HG02970 (cell line): ENCODE data around the gene ANKRD33B.
"Not testable (repeated sequence)": the region's sequence is repeated elsewhere in the genome, so short reads cannot be mapped to it uniquely, and the experiment has no call there.

ENCODE experiments used
- ATAC-seq: cut with Tn5 transposase; IDR thresholded peaks from one replicate; pipeline ENCODE4 v1.9.1; 2021; ENCODE audit warnings: mild to moderate bottlenecking, moderate library complexity, moderate number of reproducible peaks; ENCODE audit not compliant: unreplicated experiment, low FRiP score

ANKRD33B gene

DNA sequence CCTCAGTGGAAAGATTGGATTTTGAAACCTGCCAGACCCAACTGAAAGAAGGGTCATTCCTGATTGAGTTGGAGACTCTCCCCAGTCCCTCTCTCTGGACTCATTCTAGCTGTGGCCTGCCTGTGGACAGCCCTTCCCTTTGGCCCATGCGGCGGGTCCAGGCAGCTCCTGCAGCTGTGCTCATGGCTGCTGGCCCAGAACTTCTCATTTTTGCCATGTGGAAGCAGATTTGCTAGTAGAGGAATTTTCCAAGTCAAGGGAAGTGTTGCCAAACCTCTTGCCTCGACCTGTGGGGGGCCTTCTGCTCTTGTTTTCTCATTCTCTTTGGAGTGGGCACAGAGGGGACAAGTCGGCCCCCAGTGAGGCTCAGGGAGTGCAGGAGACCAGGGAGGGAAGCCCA lies 89.2 kb downstream of the ANKRD33B start:
- no peak for ATAC-seq

DNA sequence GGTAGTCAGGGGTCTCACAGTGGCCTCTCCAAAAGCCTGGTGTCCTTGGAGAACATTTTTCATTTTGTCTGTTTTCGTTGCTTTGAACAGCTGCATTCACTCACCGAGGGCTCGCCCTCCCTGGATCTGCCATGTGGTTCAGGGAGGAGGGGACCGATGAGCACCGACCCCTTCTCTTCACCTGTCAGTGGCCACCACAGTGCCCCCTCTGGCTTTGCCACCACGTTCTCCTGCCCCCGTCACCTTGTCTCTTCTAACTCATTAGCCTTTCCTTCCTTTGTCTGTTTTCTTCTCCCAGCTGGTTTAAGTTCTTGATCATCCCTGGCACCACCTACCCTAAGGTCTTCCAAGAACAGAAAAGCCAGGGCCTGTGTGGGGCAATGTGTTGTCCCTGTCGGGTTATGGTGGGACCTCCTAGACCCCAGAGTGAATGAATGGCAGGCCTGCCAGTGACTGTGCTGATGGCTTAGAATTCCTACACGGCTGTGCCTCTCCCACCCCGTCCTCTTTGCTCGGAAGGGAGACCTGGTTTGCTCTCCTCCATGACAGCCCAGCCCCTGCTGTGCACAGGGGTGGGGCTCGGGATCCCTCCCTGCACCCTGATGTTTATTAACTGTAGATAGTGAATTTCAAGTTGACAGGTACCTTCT lies 90.0 kb downstream of the ANKRD33B start:
- no peak for ATAC-seq

DNA sequence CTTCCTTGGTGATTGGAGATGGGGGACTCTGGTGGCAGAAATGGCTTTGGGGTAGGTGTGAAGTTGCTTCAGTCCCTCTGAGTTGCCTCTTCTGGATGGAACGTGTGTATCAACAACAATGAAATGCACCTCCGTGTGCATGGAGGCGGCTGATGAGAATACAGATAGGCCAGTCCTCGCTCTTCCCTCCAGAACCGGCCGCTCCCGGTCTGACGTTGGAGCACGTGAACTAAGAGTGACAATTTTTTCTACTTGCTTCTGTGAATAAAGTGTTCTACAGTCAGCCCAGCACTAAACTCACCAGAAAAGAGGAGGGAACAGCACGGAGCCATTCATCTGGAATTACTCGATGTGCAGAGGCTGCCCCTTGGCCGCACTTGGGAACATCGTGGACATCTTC lies 90.7 kb downstream of the ANKRD33B start:
- ATAC-seq: no peak

DNA sequence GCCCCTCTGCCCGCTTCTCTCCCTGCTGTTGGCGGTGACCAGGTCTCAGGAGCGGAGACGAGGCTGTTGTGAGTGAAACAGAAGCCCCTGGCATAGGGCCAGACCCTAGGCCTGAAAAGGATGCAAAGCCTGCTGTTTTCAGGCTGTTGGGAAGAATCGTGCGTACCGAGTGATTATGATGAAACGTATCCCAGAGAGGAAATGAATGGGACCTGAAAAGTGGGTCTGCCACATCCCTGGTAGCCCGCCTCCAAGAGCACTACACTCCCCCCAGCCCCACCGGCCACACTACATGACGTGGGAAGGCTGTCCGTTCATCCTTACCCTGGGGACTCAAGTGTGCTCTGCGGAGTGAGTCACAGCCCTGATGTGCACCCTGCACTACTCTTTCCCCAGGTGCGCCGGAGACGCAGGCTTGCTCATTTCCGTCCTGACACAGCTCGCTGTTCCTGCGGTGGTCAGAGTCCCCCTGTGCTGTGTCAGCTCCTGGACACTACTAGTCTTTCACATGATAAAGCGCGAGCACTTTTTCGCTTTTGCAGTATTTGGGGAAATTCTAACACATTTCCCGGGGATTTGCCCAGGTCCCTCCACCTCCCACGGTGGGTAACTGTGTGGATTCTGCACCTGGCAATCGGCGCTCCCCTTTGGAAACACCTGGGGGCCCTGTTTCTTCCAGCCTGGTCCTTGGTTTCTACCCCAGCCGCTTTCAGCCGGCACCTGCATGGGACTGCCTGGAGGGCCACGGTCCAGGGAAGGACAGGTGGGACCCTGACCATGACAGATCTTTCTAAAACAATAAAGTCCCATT lies 91.5 kb downstream of the ANKRD33B start:
- no peak for ATAC-seq

GRCh38 chr5:10655972-10656830 lies 92.3 kb downstream of the ANKRD33B start:
- no peak for ATAC-seq

GRCh38 chr5:10658265-10658664 lies 94.4 kb downstream of the ANKRD33B start:
- no peak for ATAC-seq

DNA sequence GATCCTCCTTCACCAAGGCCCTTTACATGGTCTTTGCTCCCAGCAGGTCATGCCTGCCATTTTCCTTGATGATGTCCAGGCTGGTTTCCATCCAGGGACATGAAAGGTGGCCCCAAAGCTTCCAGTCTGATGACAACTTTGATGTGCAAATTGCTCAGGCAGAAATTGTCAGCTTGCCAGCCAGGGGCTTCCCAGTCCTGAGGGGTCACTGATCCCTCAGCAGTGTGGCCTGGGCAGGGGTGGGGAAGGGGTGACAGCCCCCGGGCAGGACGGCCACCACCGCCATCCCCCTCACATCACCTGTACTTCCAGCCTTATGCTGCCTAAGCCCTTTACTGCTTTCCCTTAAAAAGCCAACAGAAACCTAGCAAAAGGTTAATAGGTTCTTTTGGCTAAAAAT lies 96.3 kb downstream of the ANKRD33B start:
- ATAC-seq: no peak

DNA sequence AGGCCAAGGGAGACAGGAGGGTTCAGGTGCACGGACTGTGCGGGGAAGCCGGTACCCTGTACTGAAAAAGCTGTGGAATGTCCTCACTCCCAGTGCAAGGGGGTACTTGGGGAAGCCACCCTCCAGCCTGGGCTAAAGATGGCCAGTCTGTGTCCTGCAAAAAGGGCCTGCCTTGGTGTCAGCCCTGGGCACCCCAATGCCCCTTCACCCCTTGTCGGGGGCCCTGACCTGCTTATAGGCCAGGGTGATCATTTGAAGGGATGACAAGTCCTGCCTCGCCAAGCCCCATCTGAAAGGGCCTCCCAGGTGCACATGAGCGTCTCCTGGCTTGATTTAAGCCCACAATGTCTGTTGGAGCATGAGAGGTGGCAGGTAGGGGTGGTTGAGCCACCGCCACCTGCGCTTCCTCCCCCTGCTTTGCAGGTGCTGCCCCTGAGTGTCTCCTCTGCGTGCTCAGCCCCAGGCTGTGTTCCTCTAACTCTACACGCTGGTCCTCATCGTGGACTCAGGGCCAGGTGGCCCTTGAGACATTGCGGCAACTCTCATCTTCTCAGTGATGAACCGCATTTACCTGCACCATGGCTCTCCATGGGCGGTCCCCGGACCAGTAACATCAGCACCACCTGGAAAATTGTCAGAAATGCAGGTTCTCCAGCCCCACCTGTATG lies 97.0 kb downstream of the ANKRD33B start:
- ATAC-seq: no peak

- ATAC-seq: no peak
Measured at GRCh38 chr5:10661401-10661800, 97.5 kb downstream of the ANKRD33B start.

DNA sequence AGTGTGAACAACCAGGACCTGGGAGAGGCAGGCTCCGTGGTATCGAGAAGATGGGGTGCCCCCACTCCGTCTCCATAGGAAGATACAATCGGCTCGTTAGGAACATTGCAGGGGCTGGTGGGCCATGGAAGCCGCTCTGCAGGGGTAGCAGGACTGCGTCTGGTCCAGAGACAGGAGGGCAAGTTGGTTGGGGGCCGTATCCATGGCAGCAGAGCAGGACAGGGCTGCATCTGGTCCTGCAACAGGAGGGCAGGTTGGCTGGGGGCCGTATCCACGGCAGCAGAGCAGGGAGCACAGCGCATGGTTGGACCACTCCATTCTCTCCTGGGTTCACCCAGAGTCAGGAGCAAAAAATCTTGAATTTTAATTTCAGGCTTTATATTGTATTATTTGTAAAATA lies 98.2 kb downstream of the ANKRD33B start:
- no peak for ATAC-seq

- ATAC-seq: no peak
Measured at GRCh38 chr5:10662661-10663488, 99.0 kb downstream of the ANKRD33B start.

DNA sequence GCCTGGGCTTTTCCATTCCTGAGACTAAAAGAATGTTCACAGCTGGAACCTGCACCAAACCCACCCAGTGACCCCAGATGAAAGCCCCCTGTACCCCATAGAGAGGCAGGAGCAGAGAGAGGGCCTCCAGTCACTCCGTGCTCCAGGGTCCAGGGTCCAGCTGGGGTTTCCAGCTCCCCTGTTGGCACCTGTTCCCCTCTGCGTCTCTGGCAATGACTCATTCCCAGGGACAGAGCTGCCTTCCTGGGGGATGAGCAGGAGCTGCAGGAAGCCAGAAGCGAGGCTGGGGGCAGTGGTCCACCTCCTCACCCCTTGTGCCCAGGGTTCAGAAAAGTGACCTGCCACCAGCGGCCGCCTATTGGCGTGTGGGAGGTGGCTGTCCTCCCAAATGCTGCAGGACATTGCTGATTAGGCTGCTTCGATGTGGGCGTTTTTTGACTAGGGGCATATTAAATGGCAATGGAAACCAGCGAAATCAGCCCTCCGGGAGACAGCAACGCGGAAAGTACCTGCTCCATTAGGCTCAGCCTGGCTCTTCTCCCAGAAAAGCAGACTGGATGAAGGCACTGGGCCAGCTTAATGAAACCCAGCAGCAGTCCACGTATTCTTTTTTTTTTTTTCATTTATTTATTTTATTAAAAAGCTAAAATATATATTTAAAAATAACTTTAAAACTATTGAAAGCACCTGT lies 99.8 kb downstream of the ANKRD33B start:
- no peak for ATAC-seq

DNA sequence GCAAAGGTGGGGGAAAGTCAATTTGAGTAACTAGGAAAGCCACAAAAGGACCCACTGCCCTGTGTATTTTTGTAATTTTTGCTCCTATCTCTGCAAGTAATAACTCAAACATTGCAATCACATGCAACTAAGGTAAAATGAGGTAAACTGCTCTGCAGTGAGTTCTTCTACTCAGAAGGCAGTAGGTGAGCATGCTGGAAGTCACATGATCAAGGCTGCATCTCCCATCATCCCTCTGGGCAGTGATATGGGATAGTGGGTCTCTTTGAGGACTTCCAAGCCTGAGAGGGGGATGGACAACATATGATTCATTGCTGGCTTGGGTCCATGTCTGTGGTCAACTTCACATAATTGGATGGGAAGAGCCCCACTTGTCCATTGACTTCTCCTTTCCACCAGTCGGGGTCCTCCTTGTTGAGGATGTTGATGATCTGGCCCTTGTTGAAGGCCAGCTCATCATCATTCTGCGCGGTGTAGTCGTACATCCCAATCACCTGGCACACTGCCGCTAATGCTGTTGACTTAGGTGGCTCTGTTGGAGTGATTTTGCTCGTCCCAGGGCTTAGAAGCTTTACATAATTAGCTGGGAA lies 100.4 kb downstream of the ANKRD33B start:
- ATAC-seq: not testable (repeated sequence)

DNA sequence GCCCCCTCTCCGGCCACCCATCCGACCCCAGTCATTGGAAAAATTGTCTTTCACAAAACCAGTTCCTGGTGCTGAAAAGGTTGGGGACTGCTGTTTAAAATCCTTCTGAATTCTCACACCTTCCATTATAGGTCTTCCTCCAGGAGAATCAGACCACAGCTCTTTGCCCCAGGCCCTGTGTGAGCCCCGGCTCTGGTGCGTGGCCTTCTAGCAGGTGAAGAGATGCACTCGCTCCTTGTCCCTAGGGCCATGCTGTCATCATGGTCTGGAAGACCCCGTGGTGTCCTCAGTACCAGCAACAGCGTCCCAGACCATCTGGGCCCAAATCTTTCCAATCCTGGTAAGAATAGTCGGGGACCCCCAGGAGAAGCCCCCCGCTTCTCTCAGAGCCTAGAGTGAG lies 101.9 kb downstream of the ANKRD33B start:
- no peak for ATAC-seq

- ATAC-seq: no peak
Measured at GRCh38 chr5:10666531-10667299, 102.8 kb downstream of the ANKRD33B start.

GRCh38 chr5:10667431-10668057 lies 103.7 kb downstream of the ANKRD33B start:
- no peak for ATAC-seq

DNA sequence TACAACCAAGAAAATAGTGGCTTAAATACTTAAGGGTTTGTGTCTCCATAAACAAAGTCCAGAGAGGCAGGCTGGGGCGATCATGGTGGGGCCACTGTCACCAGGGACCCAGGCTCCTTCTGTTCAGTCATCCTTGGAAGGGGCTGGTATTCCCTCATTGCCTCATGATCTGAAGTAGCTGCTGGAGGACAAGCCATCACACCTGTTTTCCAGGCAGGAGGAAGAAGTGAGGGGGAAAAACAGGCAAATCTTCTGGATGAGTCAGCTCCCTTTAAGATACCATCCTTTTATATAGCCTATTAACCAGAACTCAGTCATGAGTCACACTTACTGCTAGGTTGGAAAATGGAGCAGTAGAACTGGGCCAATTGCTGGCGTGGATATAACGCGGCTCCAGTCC lies 104.8 kb downstream of the ANKRD33B start:
- ATAC-seq: no peak

GRCh38 chr5:10669983-10670382 lies 106.1 kb downstream of the ANKRD33B start:
- ATAC-seq: no peak
